Measurements from ENCODE around the gene DCST2.
A peak's percentile ranks its signal among the peaks of the same experiment; 100 is the strongest.
"Not testable (repeated sequence)": the region's sequence is repeated elsewhere in the genome, so short reads cannot be mapped to it uniquely, and the experiment has no call there.

Gene DCST2

GRCh38 chr1:154993572-154994268, 39.9 kb downstream of the DCST2 start, which contains the start of gene LENEP:
Gene LENEP, plus strand, starts transcription at chr1:154993586. Its CDS starts 22 bp downstream, at chr1:154993608.
- peaks cover 21% of the 10 kb centered on the region for H3K36me3 ChIP-seq (ENCODE audit: control insufficient read depth, insufficient read depth, low read length)
- H3K9me3 ChIP-seq (ENCODE audit: control insufficient read depth, insufficient read depth, low read length): no peaks in the 10 kb centered on the region
- H3K4me1 ChIP-seq (ENCODE audit: control insufficient read depth, insufficient read depth, low read length): peaks cover 3% of the 10 kb centered on the region
- no peak within 1 kb of the TSS for H3K9ac ChIP-seq (ENCODE audit: low read depth, low read length)
- H3K4me3 ChIP-seq (ENCODE audit: low read depth, low read length): no peak within 1 kb of the TSS
- H3K27me3 ChIP-seq (ENCODE audit: control insufficient read depth, insufficient read depth, low read length): peaks cover 5% of the 10 kb centered on the region

GRCh38 chr1:154992721-154993571, 40.6 kb downstream of the DCST2 start:
- H3K36me3 ChIP-seq (ENCODE audit: control insufficient read depth, insufficient read depth, low read length): peaks cover 29% of the 10 kb centered on the region

GRCh38 chr1:154990276-154990675, 43.3 kb downstream of the DCST2 start:
- H3K4me3 ChIP-seq (ENCODE audit: low read depth, low read length): no peak overlapping the region
- peaks cover 41% of the 10 kb centered on the region for H3K36me3 ChIP-seq (ENCODE audit: control insufficient read depth, insufficient read depth, low read length)
- peaks cover 3% of the 10 kb centered on the region for H3K4me1 ChIP-seq (ENCODE audit: control insufficient read depth, insufficient read depth, low read length)
- H3K27me3 ChIP-seq (ENCODE audit: control insufficient read depth, insufficient read depth, low read length): no peaks in the 10 kb centered on the region
- H3K9me3 ChIP-seq (ENCODE audit: control insufficient read depth, insufficient read depth, low read length): no peaks in the 10 kb centered on the region
- no peak overlapping the region for H3K9ac ChIP-seq (ENCODE audit: low read depth, low read length)

More at GRCh38 chr1:154992721-154993571, 40.6 kb downstream of the DCST2 start:
- H3K27me3 ChIP-seq (ENCODE audit: control insufficient read depth, insufficient read depth, low read length): peaks cover 4% of the 10 kb centered on the region
- H3K4me3 ChIP-seq (ENCODE audit: low read depth, low read length): no peak overlapping the region
- peaks cover 3% of the 10 kb centered on the region for H3K4me1 ChIP-seq (ENCODE audit: control insufficient read depth, insufficient read depth, low read length)
- H3K9ac ChIP-seq (ENCODE audit: low read depth, low read length): no peak overlapping the region
- H3K9me3 ChIP-seq (ENCODE audit: control insufficient read depth, insufficient read depth, low read length): no peaks in the 10 kb centered on the region

DNA sequence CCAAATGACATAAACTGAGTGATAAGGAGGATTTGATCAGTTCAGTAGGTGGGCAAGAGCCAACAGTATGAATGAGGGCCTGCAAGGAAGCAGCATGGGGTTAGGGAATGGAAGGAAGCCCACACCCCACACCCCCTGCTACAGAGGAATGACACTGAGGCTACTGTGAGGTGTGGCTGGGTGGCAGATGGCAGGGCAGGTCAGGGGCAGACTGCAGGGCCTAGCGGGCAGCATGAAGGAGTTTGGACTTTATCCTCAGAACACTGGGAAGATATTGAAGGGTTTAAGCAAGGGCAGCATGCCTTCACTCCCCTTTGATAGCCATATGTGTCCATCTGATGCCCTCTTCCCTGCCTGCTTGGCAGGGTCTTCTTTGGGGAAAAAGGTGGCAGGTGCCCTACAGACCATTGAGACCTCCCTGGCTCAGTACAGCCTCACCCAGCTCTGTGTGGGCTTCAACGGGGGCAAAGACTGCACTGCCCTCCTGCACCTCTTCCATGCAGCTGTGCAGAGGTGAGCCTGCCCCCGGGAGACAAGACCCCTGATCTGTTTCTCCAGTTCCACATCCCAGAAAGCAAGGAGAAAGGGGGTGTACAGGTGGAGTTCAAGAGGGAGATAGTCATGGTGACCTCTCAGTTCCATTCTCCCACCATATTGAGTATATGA, 44.3 kb downstream of the DCST2 start:
- H3K9me3 ChIP-seq (ENCODE audit: control insufficient read depth, insufficient read depth, low read length): no peaks in the 10 kb centered on the region
- H3K27me3 ChIP-seq (ENCODE audit: control insufficient read depth, insufficient read depth, low read length): no peaks in the 10 kb centered on the region
- no peak overlapping the region for H3K4me3 ChIP-seq (ENCODE audit: low read depth, low read length)
- peaks cover 41% of the 10 kb centered on the region for H3K36me3 ChIP-seq (ENCODE audit: control insufficient read depth, insufficient read depth, low read length)
- peaks cover 3% of the 10 kb centered on the region for H3K4me1 ChIP-seq (ENCODE audit: control insufficient read depth, insufficient read depth, low read length)
- H3K9ac ChIP-seq (ENCODE audit: low read depth, low read length): no peak overlapping the region

DNA sequence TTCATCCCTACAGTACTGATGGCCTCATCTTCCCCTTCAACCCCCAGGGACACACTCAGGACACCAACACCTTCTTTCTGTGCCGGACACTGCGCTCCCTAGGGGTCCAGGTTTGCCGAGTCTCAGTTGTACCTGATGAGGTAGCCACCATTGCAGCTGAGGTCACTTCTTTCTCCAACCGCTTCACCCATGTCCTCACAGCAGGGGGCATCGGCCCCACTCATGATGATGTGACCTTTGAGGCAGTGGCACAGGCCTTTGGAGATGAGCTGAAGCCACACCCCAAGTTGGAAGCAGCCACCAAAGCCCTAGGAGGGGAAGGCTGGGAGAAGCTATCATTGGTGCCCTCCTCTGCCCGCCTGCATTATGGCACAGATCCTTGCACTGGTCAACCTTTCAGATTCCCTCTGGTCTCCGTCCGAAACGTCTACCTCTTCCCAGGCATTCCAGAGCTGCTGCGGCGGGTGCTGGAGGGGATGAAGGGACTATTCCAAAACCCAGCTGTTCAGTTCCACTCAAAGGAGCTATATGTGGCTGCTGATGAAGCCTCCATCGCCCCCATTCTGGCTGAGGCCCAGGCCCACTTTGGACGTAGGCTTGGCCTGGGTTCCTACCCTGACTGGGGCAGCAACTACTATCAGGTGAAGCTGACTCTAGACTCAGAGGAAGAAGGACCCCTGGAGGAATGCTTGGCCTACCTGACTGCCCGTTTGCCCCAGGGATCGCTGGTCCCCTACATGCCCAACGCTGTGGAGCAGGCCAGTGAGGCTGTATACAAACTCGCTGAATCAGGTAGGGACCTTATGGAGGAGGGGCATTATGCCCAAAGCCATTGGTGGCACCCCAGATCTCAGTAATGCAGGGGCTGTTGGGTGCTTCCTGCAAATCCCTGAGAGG, 45.3 kb downstream of the DCST2 start:
- no peak overlapping the region for H3K9ac ChIP-seq (ENCODE audit: low read depth, low read length)
- H3K4me1 ChIP-seq (ENCODE audit: control insufficient read depth, insufficient read depth, low read length): peaks cover 3% of the 10 kb centered on the region
- peaks cover 41% of the 10 kb centered on the region for H3K36me3 ChIP-seq (ENCODE audit: control insufficient read depth, insufficient read depth, low read length)
- H3K27me3 ChIP-seq (ENCODE audit: control insufficient read depth, insufficient read depth, low read length): no peaks in the 10 kb centered on the region
- H3K9me3 ChIP-seq (ENCODE audit: control insufficient read depth, insufficient read depth, low read length): no peaks in the 10 kb centered on the region
- no peak overlapping the region for H3K4me3 ChIP-seq (ENCODE audit: low read depth, low read length)

GRCh38 chr1:154987326-154987725, 46.3 kb downstream of the DCST2 start:
- H3K4me3 ChIP-seq (ENCODE audit: low read depth, low read length): no peak overlapping the region
- no peaks in the 10 kb centered on the region for H3K9me3 ChIP-seq (ENCODE audit: control insufficient read depth, insufficient read depth, low read length)
- H3K9ac ChIP-seq (ENCODE audit: low read depth, low read length): no peak overlapping the region
- peaks cover 3% of the 10 kb centered on the region for H3K4me1 ChIP-seq (ENCODE audit: control insufficient read depth, insufficient read depth, low read length)
- peaks cover 41% of the 10 kb centered on the region for H3K36me3 ChIP-seq (ENCODE audit: control insufficient read depth, insufficient read depth, low read length)
- H3K27me3 ChIP-seq (ENCODE audit: control insufficient read depth, insufficient read depth, low read length): no peaks in the 10 kb centered on the region

GRCh38 chr1:154986736-154987135, 46.8 kb downstream of the DCST2 start:
- H3K27me3 ChIP-seq (ENCODE audit: control insufficient read depth, insufficient read depth, low read length); H3K4me3 ChIP-seq (ENCODE audit: low read depth, low read length); H3K9me3 ChIP-seq (ENCODE audit: control insufficient read depth, insufficient read depth, low read length); H3K4me1 ChIP-seq (ENCODE audit: control insufficient read depth, insufficient read depth, low read length); H3K9ac ChIP-seq (ENCODE audit: low read depth, low read length): not testable (repeated sequence)
- peaks cover 41% of the 10 kb centered on the region for H3K36me3 ChIP-seq (ENCODE audit: control insufficient read depth, insufficient read depth, low read length)

DNA sequence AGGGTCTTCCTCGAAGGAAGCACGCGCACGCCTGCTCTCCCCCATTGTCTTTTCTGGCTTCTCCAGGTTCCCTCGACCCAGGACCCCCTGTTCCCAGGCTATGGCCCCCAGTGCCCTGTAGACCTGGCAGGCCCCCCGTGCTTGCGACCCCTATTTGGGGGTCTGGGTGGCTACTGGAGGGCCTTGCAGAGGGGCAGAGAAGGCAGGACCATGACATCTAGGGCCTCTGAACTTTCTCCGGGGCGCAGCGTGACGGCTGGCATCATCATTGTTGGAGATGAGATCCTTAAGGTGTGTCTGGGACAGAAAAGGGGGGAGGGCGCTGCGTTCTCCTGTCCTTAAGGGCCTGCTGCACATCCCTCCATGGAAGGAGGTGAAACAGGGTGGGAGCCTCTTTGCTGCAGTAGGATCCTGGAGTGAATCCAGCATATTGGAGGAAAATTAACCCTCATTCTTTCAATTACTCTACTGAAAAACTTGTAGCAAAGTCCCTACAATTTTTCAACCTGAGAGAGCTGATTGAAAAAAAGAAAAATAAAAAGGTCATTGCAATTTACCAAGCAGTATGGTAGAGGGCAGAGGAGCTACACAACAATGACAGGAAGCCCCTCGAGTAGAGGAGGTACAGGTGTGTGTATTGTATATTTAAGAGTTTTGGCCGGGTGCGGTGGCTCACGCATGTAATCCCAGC, 49.7 kb downstream of the DCST2 start:
- Histone ChIP-seq H3K27me3 (ENCODE audit: control insufficient read depth, insufficient read depth, low read length) (no peaks in the 10 kb centered on the region), H3K4me1 (ENCODE audit: control insufficient read depth, insufficient read depth, low read length) (peaks cover 3% of the 10 kb centered on the region), H3K9ac (ENCODE audit: low read depth, low read length) (peak overlapping the region; percentile 91), H3K36me3 (ENCODE audit: control insufficient read depth, insufficient read depth, low read length) (peaks cover 31% of the 10 kb centered on the region), H3K4me3 (ENCODE audit: low read depth, low read length) (peak overlapping the region; percentile 93), H3K9me3 (ENCODE audit: control insufficient read depth, insufficient read depth, low read length) (no peaks in the 10 kb centered on the region)

GRCh38 chr1:154982897-154983648, 50.5 kb downstream of the DCST2 start, which contains the start of gene FLAD1:
Gene FLAD1, plus strand, starts transcription at chr1:154983344. Its CDS starts 351 bp downstream, at chr1:154983695.
- Histone ChIP-seq H3K9me3 (ENCODE audit: control insufficient read depth, insufficient read depth, low read length) (no peaks in the 10 kb centered on the region), H3K36me3 (ENCODE audit: control insufficient read depth, insufficient read depth, low read length) (peaks cover 25% of the 10 kb centered on the region), H3K9ac (ENCODE audit: low read depth, low read length) (peak within 1 kb of the TSS; percentile 91), H3K4me1 (ENCODE audit: control insufficient read depth, insufficient read depth, low read length) (peaks cover 3% of the 10 kb centered on the region), H3K27me3 (ENCODE audit: control insufficient read depth, insufficient read depth, low read length) (no peaks in the 10 kb centered on the region), H3K4me3 (ENCODE audit: low read depth, low read length) (peak within 1 kb of the TSS; percentile 93)

- peaks cover 21% of the 10 kb centered on the region for H3K36me3 ChIP-seq (ENCODE audit: control insufficient read depth, insufficient read depth, low read length)
- no peaks in the 10 kb centered on the region for H3K27me3 ChIP-seq (ENCODE audit: control insufficient read depth, insufficient read depth, low read length)
- peaks cover 3% of the 10 kb centered on the region for H3K4me1 ChIP-seq (ENCODE audit: control insufficient read depth, insufficient read depth, low read length)
- peak overlapping the region; percentile 57 for H3K4me3 ChIP-seq (ENCODE audit: low read depth, low read length)
- no peaks in the 10 kb centered on the region for H3K9me3 ChIP-seq (ENCODE audit: control insufficient read depth, insufficient read depth, low read length)
- peak overlapping the region; percentile 58 for H3K9ac ChIP-seq (ENCODE audit: low read depth, low read length)
Measured at GRCh38 chr1:154982341-154982740, 51.2 kb downstream of the DCST2 start.
